ENCODE measurements around the gene FAM174B. TPM values are rescaled to one million over a fixed set of nuclear protein-coding genes. Genes with fewer than 3 reads are reported as not detected.
A peak's percentile ranks its signal among the peaks of the same experiment; 100 is the strongest.

The FAM174B gene
- total and polyA plus RNA-seq, 12 donors, result 3.7 to 16.4 (median 9.9) TPM

DNA sequence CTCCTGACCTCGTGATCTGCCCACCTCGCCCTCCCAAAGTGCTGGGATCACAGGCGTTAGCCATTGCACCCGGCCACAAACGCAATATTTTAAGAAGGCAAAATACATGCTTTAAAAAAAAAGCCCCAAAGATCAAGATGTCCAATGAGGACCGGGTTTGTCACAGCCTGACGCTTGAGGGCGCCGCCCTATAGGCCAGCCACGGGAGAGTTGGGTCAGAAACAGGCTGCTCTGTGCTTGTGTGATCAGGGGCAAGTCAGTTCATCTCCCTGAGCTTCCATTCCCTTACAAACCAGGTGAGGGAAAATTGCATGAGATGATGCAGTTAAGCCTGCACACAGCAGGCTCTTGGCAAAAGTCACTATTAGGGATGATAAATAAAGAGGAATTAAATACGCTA, 23.9 kb downstream of the FAM174B start:
- no peaks in the 10 kb centered on the region for H3K4me1 ChIP-seq (replicated peaks in 1 of 2)
- no peaks in the 10 kb centered on the region for H3K36me3 ChIP-seq (replicated peaks in 1 of 2)
- H3K27ac ChIP-seq, result no peak overlapping the region
- WGBS, 4 donors, result 81 to 90% (median 85%) methylated on average over 11 of the region's 11 CpGs
- TF ChIP-seq, protein P1, sequence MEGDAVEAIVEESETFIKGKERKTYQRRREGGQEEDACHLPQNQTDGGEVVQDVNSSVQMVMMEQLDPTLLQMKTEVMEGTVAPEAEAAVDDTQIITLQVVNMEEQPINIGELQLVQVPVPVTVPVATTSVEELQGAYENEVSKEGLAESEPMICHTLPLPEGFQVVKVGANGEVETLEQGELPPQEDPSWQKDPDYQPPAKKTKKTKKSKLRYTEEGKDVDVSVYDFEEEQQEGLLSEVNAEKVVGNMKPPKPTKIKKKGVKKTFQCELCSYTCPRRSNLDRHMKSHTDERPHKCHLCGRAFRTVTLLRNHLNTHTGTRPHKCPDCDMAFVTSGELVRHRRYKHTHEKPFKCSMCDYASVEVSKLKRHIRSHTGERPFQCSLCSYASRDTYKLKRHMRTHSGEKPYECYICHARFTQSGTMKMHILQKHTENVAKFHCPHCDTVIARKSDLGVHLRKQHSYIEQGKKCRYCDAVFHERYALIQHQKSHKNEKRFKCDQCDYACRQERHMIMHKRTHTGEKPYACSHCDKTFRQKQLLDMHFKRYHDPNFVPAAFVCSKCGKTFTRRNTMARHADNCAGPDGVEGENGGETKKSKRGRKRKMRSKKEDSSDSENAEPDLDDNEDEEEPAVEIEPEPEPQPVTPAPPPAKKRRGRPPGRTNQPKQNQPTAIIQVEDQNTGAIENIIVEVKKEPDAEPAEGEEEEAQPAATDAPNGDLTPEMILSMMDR (IDR thresholded peaks at IDR 0.05), result no peak
- TF ChIP-seq POLR2A (IDR thresholded peaks at IDR 0.05), result no peak
- H3K4me3 ChIP-seq, result no peak overlapping the region
- DNase-seq, result peak in 1 of 7 donors; percentile 18
- intact Hi-C loops (cut with DNase I), result no loop called here
- H3K9me3 ChIP-seq (replicated peaks in 1 of 3), result no peaks in the 10 kb centered on the region
- H3K27me3 ChIP-seq, result no peaks in the 10 kb centered on the region

DNA sequence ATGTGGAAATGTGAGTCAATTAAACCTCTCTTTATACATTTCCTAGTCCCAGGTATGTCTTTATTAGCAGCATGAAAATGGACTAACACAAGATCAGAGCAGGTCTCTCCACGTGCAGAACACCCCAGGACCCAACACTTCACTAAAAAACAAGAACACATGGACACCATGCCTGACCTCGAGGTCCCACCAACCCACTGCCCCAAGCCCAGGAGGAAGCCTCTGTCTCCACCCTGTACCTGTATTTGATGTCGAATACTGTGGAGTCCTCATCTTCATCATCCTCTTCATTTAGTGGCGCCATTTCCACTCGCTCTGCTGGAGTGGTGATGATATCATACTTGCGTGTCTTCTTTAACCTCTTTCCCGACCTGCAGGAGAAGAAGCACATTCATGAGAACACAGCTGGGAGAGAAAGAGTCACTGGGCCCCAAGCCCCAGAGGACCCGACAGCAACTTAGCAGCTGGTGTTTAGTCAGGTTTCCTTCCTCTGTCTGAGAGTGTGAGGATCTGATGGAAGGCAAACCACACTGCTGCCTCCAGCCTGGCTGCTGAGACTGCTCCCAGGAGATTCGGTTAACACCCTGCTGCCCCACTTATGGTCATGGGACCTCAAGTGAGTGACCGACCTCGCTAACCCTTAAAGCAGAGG, 25.5 kb downstream of the FAM174B start:
- no peaks in the 10 kb centered on the region for H3K9me3 ChIP-seq (replicated peaks in 1 of 3)
- H3K4me3 ChIP-seq, result no peak overlapping the region
- intact Hi-C loops (cut with DNase I), result no loop called here
- no peaks in the 10 kb centered on the region for H3K36me3 ChIP-seq (replicated peaks in 1 of 2)
- H3K4me1 ChIP-seq (replicated peaks in 1 of 2), result peaks cover 0 to 8% of the 10 kb centered on the region in 2 donors
- no peak overlapping the region for H3K27ac ChIP-seq
- WGBS, 4 donors, result 88 to 93% (median 90%) methylated on average over 11 of the region's 11 CpGs
- peak in 1 of 7 donors; percentile 36 for DNase-seq
- no peaks in the 10 kb centered on the region for H3K27me3 ChIP-seq
- no peak for TF ChIP-seq POLR2A (IDR thresholded peaks at IDR 0.05)
- TF ChIP-seq, protein P1 (IDR thresholded peaks at IDR 0.05), result no peak

DNA sequence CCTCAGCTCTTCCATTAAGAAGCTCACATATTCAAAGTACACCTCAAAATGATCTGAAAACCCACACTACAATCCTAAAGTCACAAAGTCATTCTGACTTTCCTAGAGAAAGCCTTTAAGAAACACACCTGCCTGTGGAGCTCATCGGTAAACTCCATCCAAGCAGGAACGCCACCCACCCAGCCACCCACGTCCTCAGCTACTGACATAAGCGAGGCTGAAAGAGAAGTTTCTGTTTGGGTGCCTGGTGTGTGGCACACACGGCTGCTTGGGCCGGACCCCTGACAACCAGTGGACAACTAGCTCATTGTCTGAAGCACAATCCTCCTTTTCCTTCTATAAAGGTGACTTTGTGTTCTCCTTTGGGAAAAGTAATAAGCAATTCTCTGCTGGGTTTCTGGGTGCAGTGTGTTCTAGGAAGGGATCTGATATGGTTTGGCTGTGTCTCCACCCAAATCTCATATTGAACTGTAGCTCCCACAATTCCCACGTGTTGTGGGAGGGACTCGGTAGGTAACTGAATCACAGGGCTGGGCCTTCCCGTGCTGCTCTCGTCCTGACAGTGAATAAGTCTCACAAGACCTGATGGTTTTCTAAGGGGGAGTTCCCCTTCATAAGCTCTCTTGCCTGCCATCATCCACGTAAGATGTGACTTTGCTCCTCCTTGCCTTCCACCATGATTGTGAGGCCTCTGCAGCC, 26.1 kb downstream of the FAM174B start:
- Histone ChIP-seq H3K4me1 (replicated peaks in 1 of 2) (peaks cover 0 to 15% of the 10 kb centered on the region in 2 donors), H3K27ac (no peak overlapping the region), H3K36me3 (replicated peaks in 1 of 2) (no peaks in the 10 kb centered on the region), H3K27me3 (no peaks in the 10 kb centered on the region), H3K9me3 (replicated peaks in 1 of 3) (no peaks in the 10 kb centered on the region), H3K4me3 (no peak overlapping the region)
- no peak for TF ChIP-seq POLR2A (IDR thresholded peaks at IDR 0.05)
- TF ChIP-seq, protein P1 (IDR thresholded peaks at IDR 0.05), result no peak
- peak in 1 of 7 donors; percentile 37 for DNase-seq
- 90 to 96% (median 92%) methylated on average over 4 to 11 of the region's 11 CpGs for WGBS, 4 donors
- intact Hi-C loops (cut with DNase I), result no loop called here

GRCh38 chr15:92627014-92627413, 28.6 kb downstream of the FAM174B start:
- H3K9me3 ChIP-seq (replicated peaks in 1 of 3), result no peaks in the 10 kb centered on the region
- H3K27me3 ChIP-seq, result no peaks in the 10 kb centered on the region
- intact Hi-C loops (cut with DNase I), result no loop called here
- WGBS, 4 donors, result 96 to 99% (median 97%) methylated on average over 11 of the region's 11 CpGs
- peak in 1 of 7 donors; percentile 41 for DNase-seq
- no peaks in the 10 kb centered on the region for H3K36me3 ChIP-seq (replicated peaks in 1 of 2)
- no peak overlapping the region for H3K4me3 ChIP-seq
- no peak for TF ChIP-seq POLR2A (IDR thresholded peaks at IDR 0.05)
- TF ChIP-seq, protein P1 (IDR thresholded peaks at IDR 0.05), result no peak
- no peak overlapping the region for H3K27ac ChIP-seq
- H3K4me1 ChIP-seq (replicated peaks in 1 of 2), result peaks cover 0 to 17% of the 10 kb centered on the region in 2 donors

Data from adrenal gland (tissue), 12 donors.